Activated CD4-positive, alpha-beta T cell treated with anti-CD3 and anti-CD28 coated beads for 36 hours (primary cell): Measurements from ENCODE around the gene CABLES2. TPM values are rescaled to one million over a fixed set of nuclear protein-coding genes. Genes with fewer than 3 reads are reported as not detected.

ENCODE experiments used
- ATAC-seq: fragments of 200-7000 bp; cut with Tn5 transposase; one replicate; pipeline ENCODE4 v1.10.0; 2021; ENCODE audit warnings: mild to moderate bottlenecking, moderate library complexity
- CTCF ChIA-PET: fragments of 350-600 bp; sonication (Branson Sonifier 250); formaldehyde crosslinking; loops from one replicate; lab custom pipeline; 2021; ENCODE audit warnings: antibody characterized with exemption; lab: Charles Lee
- POLR2A ChIA-PET: fragments of 350-600 bp; sonication (Branson Sonifier 250); formaldehyde crosslinking; loops from one replicate; lab custom pipeline; 2021; ENCODE audit warnings: antibody characterized with exemption, inconsistent platforms; lab: Charles Lee
- DNase-seq: peaks from one replicate; pipeline ENCODE4 v3.0.0-alpha.2; 2020
- H3K27ac Mint-ChIP-seq: one replicate; pipeline ENCODE4 v1.8.0; 2021; ENCODE audit warnings: mixed read lengths
- H3K27me3 Mint-ChIP-seq: one replicate; pipeline ENCODE4 v1.8.0; 2021; ENCODE audit warnings: mixed read lengths
- H3K36me3 Mint-ChIP-seq: one replicate; pipeline ENCODE4 v1.8.0; 2021; ENCODE audit warnings: low read depth, mixed read lengths
- H3K4me1 Mint-ChIP-seq: one replicate; pipeline ENCODE4 v1.8.0; 2021; ENCODE audit warnings: mixed read lengths
- H3K4me3 Mint-ChIP-seq: one replicate; pipeline ENCODE4 v1.8.0; 2021; ENCODE audit warnings: mild to moderate bottlenecking, moderate library complexity, mixed read lengths
- H3K9me3 Mint-ChIP-seq: one replicate; pipeline ENCODE4 v1.8.0; 2021; ENCODE audit warnings: low read depth, mixed read lengths
- intact Hi-C, 2 experiments: fragments of 100-400 bp; cut with DNase I in 1 of 2; cut with micrococcal nuclease in 1 of 2; formaldehyde crosslinking; loops; one replicate each; pipeline versions ENCODE4 v1.14.2 to v1.15.1; 2022 to 2024; cut with DNase I, micrococcal nuclease
- total RNA-seq, 2 experiments: library from RNA; stranded (reverse); gene quantifications; one replicate each; pipeline ENCODE4 v1.2.3, GENCODE V29; 2021

The CABLES2 gene
- total RNA-seq, result 1 to 10 TPM; 6.4 to 7.6 TPM

GRCh38 chr20:62407221-62407992, at the start of gene CABLES2:
TSS of gene CABLES2 (minus strand) at chr20:62407285. CDS start at chr20:62407276, 9 bp downstream.
- no peaks in the 10 kb centered on the region for H3K9me3 Mint-ChIP-seq
- no peaks in the 10 kb centered on the region for H3K36me3 Mint-ChIP-seq
- CTCF ChIA-PET, result no interaction called here
- POLR2A ChIA-PET, result interaction anchor here (0.6 kb wide), 1 partner anchor 21 kb away, joined by 3 read pairs; the partner anchor contains the start of gene RPS21
- intact Hi-C loops, result loop anchor here (1.0 to 5.0 kb wide), 12 partner anchors 19 to 455 kb away; partner anchors contain the start of genes ADRM1 (in 1 of the 2), OSBPL2 (in 1 of the 2), PSMA7 (in 1 of the 2) and RPS21 (in 1 of the 2)
- peaks cover 23% of the 10 kb centered on the region for H3K4me1 Mint-ChIP-seq
- peak within 1 kb of the TSS; percentile 72 for H3K4me3 Mint-ChIP-seq
- ATAC-seq (peak; percentile 93), DNase-seq (peak; percentile 96)
- H3K27me3 Mint-ChIP-seq, result peaks cover 2% of the 10 kb centered on the region
- H3K27ac Mint-ChIP-seq, result peak within 1 kb of the TSS; percentile 82

- no peak for DNase-seq
Measured at GRCh38 chr20:62455929-62456328, 48.8 kb upstream of the CABLES2 start.

GRCh38 chr20:62454904-62455636, 48.0 kb upstream of the CABLES2 start:
- ChIA-PET CTCF (no interaction called here), POLR2A (no interaction called here)
- peaks cover 7% of the 10 kb centered on the region for H3K27me3 Mint-ChIP-seq
- H3K27ac Mint-ChIP-seq, result no peak overlapping the region
- no peaks in the 10 kb centered on the region for H3K4me1 Mint-ChIP-seq
- no peaks in the 10 kb centered on the region for H3K36me3 Mint-ChIP-seq
- intact Hi-C loops, result no loop called here
- no peaks in the 10 kb centered on the region for H3K9me3 Mint-ChIP-seq
- DNase-seq (no peak), ATAC-seq (no peak)
- no peak overlapping the region for H3K4me3 Mint-ChIP-seq

More at GRCh38 chr20:62455929-62456328, 48.8 kb upstream of the CABLES2 start:
- no peak for ATAC-seq
- Mint-ChIP-seq H3K27ac (no peak overlapping the region), H3K36me3 (no peaks in the 10 kb centered on the region), H3K9me3 (no peaks in the 10 kb centered on the region), H3K27me3 (peaks cover 7% of the 10 kb centered on the region), H3K4me3 (no peak overlapping the region), H3K4me1 (no peaks in the 10 kb centered on the region)
- ChIA-PET POLR2A (no interaction called here), CTCF (interaction anchor here (0.6 kb wide), 1 partner anchor 34 kb away, joined by 4 read pairs; no protein-coding TSS in a partner anchor)
- intact Hi-C loops, result no loop called here

- Mint-ChIP-seq H3K9me3 (no peaks in the 10 kb centered on the region), H3K4me3 (no peak overlapping the region), H3K27ac (no peak overlapping the region), H3K36me3 (no peaks in the 10 kb centered on the region), H3K27me3 (peaks cover 9% of the 10 kb centered on the region), H3K4me1 (no peaks in the 10 kb centered on the region)
- ChIA-PET POLR2A (no interaction called here), CTCF (no interaction called here)
- intact Hi-C loops, result no loop called here
- DNase-seq (no peak), ATAC-seq (no peak)
Measured at GRCh38 chr20:62453186-62453808, 46.2 kb upstream of the CABLES2 start.

- no peak overlapping the region for H3K27ac Mint-ChIP-seq
- no peak overlapping the region for H3K4me3 Mint-ChIP-seq
- H3K36me3 Mint-ChIP-seq, result no peaks in the 10 kb centered on the region
- ChIA-PET CTCF (no interaction called here), POLR2A (no interaction called here)
- intact Hi-C loops, result no loop called here
- ATAC-seq (no peak), DNase-seq (no peak)
- H3K27me3 Mint-ChIP-seq, result peaks cover 8% of the 10 kb centered on the region
- no peaks in the 10 kb centered on the region for H3K4me1 Mint-ChIP-seq
- no peaks in the 10 kb centered on the region for H3K9me3 Mint-ChIP-seq
Measured at GRCh38 chr20:62452475-62453095, 45.5 kb upstream of the CABLES2 start.

GRCh38 chr20:62451970-62452369, 44.9 kb upstream of the CABLES2 start:
- Mint-ChIP-seq H3K9me3 (no peaks in the 10 kb centered on the region), H3K27me3 (peaks cover 6% of the 10 kb centered on the region)

GRCh38 chr20:62451156-62451767, 44.2 kb upstream of the CABLES2 start:
- Mint-ChIP-seq H3K4me3 (no peak overlapping the region), H3K27ac (no peak overlapping the region), H3K4me1 (no peaks in the 10 kb centered on the region), H3K36me3 (no peaks in the 10 kb centered on the region), H3K9me3 (no peaks in the 10 kb centered on the region), H3K27me3 (peaks cover 6% of the 10 kb centered on the region)
- ChIA-PET CTCF (no interaction called here), POLR2A (no interaction called here)
- DNase-seq (no peak), ATAC-seq (no peak)
- intact Hi-C loops, result no loop called here

More at GRCh38 chr20:62451970-62452369, 44.9 kb upstream of the CABLES2 start:
- ATAC-seq (no peak), DNase-seq (no peak)
- Mint-ChIP-seq H3K27ac (no peak overlapping the region), H3K4me3 (no peak overlapping the region), H3K4me1 (no peaks in the 10 kb centered on the region), H3K36me3 (no peaks in the 10 kb centered on the region)
- intact Hi-C loops, result no loop called here
- POLR2A ChIA-PET, result no interaction called here
- CTCF ChIA-PET, result no interaction called here

- Mint-ChIP-seq H3K36me3 (no peaks in the 10 kb centered on the region), H3K4me3 (no peak overlapping the region)
Measured at GRCh38 chr20:62449951-62450691, 43.0 kb upstream of the CABLES2 start.

GRCh38 chr20:62448788-62449187, 41.7 kb upstream of the CABLES2 start:
- Mint-ChIP-seq H3K4me1 (no peaks in the 10 kb centered on the region), H3K36me3 (no peaks in the 10 kb centered on the region), H3K27me3 (peaks cover 2% of the 10 kb centered on the region), H3K4me3 (no peak overlapping the region), H3K9me3 (no peaks in the 10 kb centered on the region), H3K27ac (no peak overlapping the region)
- intact Hi-C loops, result no loop called here
- ATAC-seq (no peak), DNase-seq (no peak)
- POLR2A ChIA-PET, result no interaction called here
- CTCF ChIA-PET, result no interaction called here

More at GRCh38 chr20:62449951-62450691, 43.0 kb upstream of the CABLES2 start:
- ChIA-PET CTCF (no interaction called here), POLR2A (no interaction called here)
- Mint-ChIP-seq H3K27me3 (peaks cover 5% of the 10 kb centered on the region), H3K4me1 (no peaks in the 10 kb centered on the region), H3K27ac (no peak overlapping the region), H3K9me3 (no peaks in the 10 kb centered on the region)
- ATAC-seq (no peak), DNase-seq (no peak)
- intact Hi-C loops, result no loop called here

- H3K27ac Mint-ChIP-seq, result no peak overlapping the region
- H3K4me3 Mint-ChIP-seq, result no peak overlapping the region
- ChIA-PET POLR2A (no interaction called here), CTCF (no interaction called here)
- H3K4me1 Mint-ChIP-seq, result no peaks in the 10 kb centered on the region
- H3K36me3 Mint-ChIP-seq, result no peaks in the 10 kb centered on the region
- intact Hi-C loops, result no loop called here
- peaks cover 4% of the 10 kb centered on the region for H3K27me3 Mint-ChIP-seq
- DNase-seq, result no peak
- no peak for ATAC-seq
- no peaks in the 10 kb centered on the region for H3K9me3 Mint-ChIP-seq
Measured at GRCh38 chr20:62448038-62448437, 41.0 kb upstream of the CABLES2 start.
